Suppressor macrophage treated with lipopolysaccharide for 1 hour (primary cell): ENCODE measurements around the gene VAPA.

Source experiments
- DNase-seq, 3 donors: peaks; one replicate each; pipeline ENCODE4 v3.0.0-alpha.2; 2020 to 2022

Gene VAPA

GRCh38 chr18:9984080-9984479, 70.3 kb downstream of the VAPA start:
- DNase-seq = no peak

DNA sequence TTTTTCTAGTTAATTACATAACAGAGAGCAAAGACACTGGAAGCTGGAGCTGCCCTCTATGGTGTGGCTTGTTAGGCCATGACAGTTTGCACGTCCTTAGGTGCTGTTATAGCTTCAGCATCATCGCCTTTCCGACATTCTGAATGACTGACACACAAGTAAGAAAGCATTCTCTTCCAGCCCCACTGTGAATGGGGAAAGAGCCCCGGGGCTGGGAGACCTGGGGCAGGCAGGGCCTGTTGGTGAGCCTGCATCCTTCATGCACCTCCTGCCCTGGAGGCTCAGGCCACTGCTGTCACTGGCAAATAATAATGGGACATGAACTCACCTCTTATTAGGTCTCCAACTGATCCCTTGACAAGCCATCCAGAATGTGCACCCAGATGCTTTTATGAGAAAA, 71.8 kb downstream of the VAPA start:
- no peak for DNase-seq

DNA sequence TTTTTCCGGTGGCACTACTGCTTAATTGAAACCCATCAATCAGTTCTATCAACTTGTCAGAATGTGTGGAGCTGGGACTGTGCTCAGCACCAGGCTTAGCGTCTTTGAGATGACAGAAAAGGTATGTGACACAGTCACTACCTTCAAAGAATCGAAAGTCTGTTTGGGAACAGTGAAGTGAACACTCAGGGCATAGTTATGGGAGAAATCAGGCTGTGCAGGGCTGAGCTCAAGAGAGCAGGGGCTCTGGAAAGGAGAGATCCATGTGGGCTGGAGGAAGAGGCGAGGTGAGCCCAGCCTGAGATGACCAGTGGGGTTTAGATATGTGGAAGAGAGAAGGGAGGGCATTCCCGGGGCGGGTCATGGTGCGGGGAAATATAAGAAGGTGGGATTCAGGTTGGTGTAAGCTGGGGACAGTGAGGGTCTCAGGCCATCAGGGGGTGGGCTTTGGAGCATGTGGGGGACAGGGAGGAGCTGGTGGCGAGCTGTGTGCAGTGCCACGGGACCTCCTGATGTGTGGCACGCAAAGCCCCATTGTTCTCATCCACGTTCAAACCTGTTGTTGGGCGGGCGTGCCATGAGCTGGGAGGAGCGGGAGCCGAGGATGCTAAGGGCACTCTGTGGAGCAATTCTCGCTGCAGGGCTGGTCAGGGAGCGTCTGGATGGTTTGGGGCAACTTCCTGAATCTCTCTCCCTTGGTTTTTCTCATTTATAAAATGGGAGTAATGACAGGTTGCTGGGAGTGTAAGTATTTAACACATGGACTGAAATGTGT, 72.5 kb downstream of the VAPA start:
- DNase-seq = no peak

DNA sequence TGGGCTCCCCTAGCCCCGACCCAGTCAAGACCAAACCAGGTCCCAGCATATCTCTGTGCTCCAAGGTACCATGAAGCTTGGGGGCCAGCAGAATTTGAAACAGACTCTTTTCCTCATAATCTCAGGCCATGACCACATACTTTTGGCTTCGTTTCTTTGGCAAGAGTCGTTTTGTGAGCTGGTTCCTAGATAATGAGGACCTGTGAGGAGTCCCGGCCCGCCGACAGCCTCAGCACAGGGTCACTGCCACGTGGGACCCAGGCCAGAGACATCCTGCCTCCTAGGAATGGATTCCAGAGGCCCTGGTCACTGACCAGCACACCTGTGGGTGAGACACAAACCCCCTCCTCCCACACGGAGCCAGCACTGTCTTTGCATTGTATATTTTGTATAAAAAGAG, 73.5 kb downstream of the VAPA start:
- DNase-seq = no peak

DNA sequence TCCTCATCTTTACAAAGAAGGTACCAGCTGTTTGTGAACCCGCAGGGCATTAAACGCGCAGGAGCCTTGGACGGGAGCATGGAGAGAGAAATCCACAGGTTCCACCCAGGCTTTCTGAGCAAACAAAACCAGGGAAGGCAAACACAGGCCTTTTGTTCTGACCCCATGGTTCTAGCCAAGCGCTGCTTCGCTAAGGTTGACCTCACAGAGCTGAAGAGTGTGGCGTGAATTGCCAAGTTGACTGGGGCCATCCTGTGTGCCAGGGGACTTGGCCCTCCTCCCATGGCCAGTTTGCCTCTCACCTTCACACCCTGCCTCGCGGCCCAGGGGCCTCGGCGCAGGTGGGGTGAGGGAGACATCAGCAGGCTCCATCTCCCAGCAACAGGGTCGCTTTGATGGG, 74.1 kb downstream of the VAPA start:
- no peak for DNase-seq

- DNase-seq = no peak
Measured at GRCh38 chr18:9988665-9989064, 74.8 kb downstream of the VAPA start.

- DNase-seq = peak; percentile 41 to 53 (median 44)
Measured at GRCh38 chr18:9989481-9989880, 75.7 kb downstream of the VAPA start.

DNA sequence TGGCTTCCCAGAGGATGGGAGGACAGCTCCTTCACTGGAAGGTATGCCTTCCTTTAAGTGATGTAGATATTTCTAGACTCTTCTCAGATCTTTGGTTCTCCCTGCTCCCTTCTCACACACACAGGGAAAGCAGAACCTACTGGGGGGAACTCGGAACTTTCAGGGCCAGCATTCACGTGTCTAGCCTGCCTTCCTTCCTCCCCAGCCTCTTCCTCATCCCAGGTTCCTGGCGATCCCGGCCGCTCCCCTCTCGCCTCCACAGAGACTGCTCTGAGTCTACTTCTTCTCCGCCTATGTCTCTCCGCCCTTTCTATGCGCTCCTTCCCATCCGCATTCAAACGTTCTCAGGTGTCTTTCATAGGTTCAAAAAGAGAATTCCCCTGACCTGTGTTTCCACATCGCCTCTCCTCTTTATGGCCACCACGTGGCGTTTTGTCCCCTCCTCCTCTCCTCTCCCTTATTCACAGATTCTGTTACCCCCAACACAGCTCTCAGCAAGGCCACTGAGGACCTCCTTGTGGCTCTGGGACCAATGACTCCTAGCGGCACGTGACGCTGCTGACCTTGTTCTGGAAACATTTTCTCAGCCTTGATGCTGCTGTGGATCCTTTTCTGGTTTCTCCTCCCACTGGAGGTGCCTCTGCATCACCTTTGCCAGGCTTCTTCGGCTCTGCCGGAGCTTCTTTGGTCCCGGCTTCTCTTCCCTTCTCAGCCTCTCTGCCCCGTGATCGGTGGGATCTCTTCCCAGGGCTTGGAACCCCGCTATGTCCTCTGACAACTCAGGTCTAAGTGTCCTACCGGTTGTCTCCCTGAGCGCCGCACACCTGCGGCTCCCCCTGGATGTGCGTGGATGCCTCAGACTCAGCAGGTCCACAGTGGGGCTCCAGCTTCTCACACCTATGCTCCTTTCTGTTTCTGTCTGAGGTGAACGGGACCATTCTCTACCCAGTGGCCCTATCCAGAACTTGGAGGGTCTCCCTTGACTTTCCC, 77.5 kb downstream of the VAPA start:
- peak in 2 of 3 donors; percentile 32 to 38 for DNase-seq

DNA sequence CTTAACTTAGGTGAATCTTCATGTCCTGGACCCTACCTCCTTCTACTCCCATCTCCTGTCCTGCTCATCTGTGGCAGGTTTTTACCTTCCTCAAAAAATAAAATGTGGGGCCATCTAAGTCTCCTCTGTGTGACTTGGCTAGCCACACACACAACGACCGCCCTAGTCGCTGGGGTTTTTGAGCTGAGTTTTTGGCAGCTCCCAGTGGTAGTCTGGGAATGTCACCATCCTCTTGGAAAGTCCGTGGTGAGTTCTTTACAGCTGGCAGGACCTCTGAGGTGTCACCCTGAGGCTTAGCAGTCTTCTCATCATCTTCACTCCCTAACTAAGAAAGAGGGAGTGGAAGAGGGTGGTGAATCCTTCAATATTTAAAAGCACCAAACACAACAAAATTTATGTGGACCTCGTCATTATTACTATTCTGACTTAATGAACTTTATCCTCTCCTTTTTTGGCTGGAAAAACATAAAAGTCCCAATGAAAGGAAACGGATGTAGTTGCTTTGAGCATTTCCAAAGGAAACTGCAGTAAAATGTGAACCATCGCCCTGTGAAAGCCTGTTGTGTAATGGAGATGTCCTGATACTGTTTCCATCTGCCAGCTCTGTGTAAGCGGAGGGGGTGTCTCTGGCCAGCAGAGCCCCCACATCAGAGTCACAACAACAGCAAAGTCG, 78.6 kb downstream of the VAPA start:
- no peak for DNase-seq

DNA sequence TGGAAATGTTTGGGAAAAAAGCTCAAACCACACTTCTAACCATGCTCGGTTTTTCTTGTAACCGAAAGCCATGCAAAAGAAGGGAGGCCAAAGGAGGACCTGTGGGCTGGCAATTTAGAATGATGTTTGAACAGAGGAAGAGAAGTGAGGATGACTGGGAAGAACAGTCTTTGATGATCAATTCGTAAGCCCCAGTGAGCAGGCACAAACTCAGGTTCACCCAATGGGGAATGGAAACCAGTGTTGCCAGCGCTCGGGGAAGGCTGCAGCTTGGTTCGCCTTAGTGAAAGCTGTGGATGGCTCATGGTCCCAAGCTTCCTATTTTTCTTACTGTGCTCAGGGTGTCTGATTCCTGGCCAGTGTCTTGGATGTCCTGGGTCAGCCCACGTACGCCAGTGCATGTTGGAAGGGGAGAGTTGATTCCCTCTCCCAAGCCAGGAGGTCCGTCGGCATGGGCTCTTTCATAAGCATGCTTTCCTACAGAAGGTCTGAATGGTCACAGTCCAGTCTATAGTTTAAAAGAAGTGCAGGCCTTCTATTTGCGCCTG, 79.2 kb downstream of the VAPA start:
- no peak for DNase-seq

DNA sequence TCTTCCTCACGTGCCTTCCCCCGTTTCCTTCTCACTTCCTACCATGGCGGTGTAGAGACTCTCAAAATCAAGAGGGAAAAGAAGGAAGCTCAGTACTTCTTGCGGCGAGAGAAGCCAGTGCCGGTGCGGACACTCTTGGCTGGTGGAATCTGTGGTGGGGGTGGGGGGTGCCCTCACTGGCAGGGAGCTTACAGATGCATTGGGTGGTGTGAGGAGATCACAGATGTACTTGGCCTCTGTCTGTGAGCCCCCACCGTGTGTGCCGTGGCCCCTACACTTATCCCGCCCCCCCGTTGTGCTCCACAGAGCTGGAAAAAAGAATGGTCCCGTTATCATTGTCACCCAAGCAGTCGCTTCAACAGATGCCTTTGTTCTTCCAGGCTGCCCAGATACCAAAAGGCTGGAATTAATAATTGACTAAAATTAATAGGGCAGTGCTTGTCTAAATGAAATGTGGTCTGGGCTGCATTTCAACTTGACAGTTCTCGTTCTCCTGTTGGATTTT, 79.8 kb downstream of the VAPA start:
- DNase-seq = no peak

- no peak for DNase-seq
Measured at GRCh38 chr18:9994026-9994570, 80.3 kb downstream of the VAPA start.

- no peak for DNase-seq
Measured at GRCh38 chr18:9994701-9995235, 81.0 kb downstream of the VAPA start.

GRCh38 chr18:9995631-9996030, 81.8 kb downstream of the VAPA start:
- DNase-seq = no peak

GRCh38 chr18:9996094-9996493, 82.3 kb downstream of the VAPA start:
- no peak for DNase-seq

DNA sequence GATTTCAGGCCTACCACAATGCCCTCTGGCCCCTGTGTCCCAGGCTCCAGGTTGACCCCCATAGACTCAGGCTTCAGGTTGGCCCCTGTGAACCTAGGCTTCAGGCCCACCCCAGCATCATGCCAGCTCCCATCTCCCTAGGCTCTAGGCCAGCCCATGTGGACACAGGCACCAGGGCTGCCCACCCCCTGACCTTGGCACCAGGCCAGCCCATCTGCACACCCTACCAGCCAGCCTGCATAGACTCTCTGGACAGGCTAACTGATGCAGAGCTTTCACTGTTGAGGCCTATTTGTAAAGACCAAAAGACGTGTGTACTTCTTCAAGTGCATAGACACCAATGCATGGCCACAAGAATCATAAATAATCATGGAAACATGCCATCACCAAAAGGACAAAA, 83.9 kb downstream of the VAPA start:
- DNase-seq = no peak

GRCh38 chr18:9998330-9998729, 84.5 kb downstream of the VAPA start:
- no peak for DNase-seq

DNA sequence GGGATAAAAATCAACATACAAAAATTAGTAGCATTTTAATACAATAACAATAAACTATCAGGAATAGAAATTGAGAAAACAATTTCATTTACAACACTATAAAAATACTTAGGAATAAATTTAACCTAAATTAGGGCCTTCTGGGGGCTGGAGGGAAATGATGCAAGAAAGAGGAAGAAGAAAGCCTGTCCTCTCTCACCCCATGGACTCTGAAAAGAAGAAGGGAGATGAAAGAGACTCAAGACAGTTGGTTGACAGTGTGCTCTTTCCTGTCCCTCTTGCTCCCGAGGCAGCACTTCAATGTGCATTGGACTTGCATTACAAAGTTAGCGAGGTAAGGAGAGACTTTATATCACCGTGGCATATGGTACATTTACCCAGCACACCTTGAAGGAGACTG, 88.5 kb downstream of the VAPA start:
- DNase-seq = peak; percentile 28 to 38 (median 29)

- DNase-seq = no peak
Measured at GRCh38 chr18:10003281-10003680, 89.5 kb downstream of the VAPA start.

DNA sequence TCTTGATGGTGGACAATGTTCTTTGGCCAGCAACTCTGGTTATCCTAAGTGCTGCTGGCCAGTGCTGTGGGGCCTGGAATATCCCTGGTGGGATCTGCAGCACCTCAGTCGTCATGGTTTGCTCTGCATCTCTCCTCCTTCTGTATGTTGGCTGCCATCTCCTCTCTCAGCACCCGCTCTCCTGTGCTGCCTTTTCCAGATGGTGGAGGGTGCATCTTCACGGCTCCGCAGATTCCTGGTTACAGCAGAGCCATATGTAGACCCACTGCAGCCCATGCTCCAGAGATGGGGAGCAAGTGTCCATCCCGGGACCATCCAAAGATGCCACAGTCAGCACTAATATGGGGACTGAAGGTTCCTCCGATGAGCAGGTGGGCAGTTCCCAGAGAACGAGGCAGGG, 90.0 kb downstream of the VAPA start:
- DNase-seq = no peak

DNA sequence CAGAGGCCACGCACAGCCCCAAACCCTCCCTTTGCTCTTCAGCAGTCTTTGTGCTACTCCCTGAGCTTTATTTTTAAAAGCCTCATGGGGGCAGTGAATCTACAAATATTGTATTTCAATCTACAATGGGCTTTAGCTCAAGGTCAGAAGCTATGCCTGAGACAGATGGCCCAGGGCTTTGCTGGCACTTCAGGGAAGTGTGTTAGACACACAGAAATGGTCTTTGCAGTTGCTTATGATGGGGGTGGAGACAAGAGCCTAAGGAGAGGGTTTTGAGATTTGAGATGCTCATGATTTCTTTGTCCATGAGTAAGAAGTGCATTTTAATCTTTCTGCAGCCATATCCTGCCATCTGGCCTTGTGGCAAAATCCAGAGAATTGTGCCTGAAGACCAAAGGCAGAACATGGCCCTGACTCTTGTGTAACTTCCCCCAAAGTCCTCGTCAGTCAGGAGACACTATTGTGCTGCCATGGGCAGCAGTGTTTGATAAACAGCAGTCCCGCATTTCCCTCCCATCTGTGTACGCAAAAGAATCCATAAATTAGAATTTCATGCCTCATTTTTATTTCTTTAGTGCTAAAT, 92.6 kb downstream of the VAPA start:
- peak; percentile 44 to 56 (median 54) for DNase-seq
